Activated CD4-positive, CD25-positive, alpha-beta regulatory T cell (primary cell): ENCODE data around the gene SUN5.
A peak's percentile ranks its signal among the peaks of the same experiment; 100 is the strongest.
"Not testable (repeated sequence)": the region's sequence is repeated elsewhere in the genome, so short reads cannot be mapped to it uniquely, and the experiment has no call there.

Experiments used
- DNase-seq, 4 experiments: peaks; one replicate each; lab custom pipeline; 2025; lab: John Stamatoyannopoulos, UW

SUN5 gene

GRCh38 chr20:32977281-32978008, 26.8 kb downstream of the SUN5 start:
- DNase-seq: no peak

- no peak for DNase-seq
These were observed 27.5 kb downstream of the SUN5 start for GRCh38 chr20:32976746-32977145.

GRCh38 chr20:32975698-32976674, 28.2 kb downstream of the SUN5 start:
- DNase-seq: no peak

- DNase-seq: not testable (repeated sequence)
These were observed 29.1 kb downstream of the SUN5 start for GRCh38 chr20:32975121-32975520.

- not testable (repeated sequence) for DNase-seq
These were observed 29.8 kb downstream of the SUN5 start for GRCh38 chr20:32974204-32975064.

GRCh38 chr20:32973077-32973717, 31.0 kb downstream of the SUN5 start:
- DNase-seq: no peak

GRCh38 chr20:32972181-32973076, 31.8 kb downstream of the SUN5 start:
- peak; percentile 34 to 62 (median 56) for DNase-seq

- DNase-seq: no peak
These were observed 32.5 kb downstream of the SUN5 start for GRCh38 chr20:32971703-32972161.

GRCh38 chr20:32970973-32971300, 33.3 kb downstream of the SUN5 start:
- DNase-seq: no peak

- DNase-seq: no peak
These were observed 33.9 kb downstream of the SUN5 start for GRCh38 chr20:32970115-32970972.

- DNase-seq: no peak
These were observed 34.7 kb downstream of the SUN5 start for GRCh38 chr20:32969356-32970114.

- DNase-seq: no peak
These were observed 35.6 kb downstream of the SUN5 start for GRCh38 chr20:32968478-32969241.

GRCh38 chr20:32967961-32968457, 36.2 kb downstream of the SUN5 start:
- DNase-seq: no peak

GRCh38 chr20:32966881-32967781, 37.1 kb downstream of the SUN5 start:
- peak in 2 of 4 experiments; percentile 15 to 30 for DNase-seq

GRCh38 chr20:32966382-32966781, 37.9 kb downstream of the SUN5 start:
- DNase-seq: no peak

GRCh38 chr20:32965581-32966373, 38.5 kb downstream of the SUN5 start:
- peak in 1 of 4 experiments; percentile 27 for DNase-seq
